ENCODE results near the gene ING3.

DNA sequence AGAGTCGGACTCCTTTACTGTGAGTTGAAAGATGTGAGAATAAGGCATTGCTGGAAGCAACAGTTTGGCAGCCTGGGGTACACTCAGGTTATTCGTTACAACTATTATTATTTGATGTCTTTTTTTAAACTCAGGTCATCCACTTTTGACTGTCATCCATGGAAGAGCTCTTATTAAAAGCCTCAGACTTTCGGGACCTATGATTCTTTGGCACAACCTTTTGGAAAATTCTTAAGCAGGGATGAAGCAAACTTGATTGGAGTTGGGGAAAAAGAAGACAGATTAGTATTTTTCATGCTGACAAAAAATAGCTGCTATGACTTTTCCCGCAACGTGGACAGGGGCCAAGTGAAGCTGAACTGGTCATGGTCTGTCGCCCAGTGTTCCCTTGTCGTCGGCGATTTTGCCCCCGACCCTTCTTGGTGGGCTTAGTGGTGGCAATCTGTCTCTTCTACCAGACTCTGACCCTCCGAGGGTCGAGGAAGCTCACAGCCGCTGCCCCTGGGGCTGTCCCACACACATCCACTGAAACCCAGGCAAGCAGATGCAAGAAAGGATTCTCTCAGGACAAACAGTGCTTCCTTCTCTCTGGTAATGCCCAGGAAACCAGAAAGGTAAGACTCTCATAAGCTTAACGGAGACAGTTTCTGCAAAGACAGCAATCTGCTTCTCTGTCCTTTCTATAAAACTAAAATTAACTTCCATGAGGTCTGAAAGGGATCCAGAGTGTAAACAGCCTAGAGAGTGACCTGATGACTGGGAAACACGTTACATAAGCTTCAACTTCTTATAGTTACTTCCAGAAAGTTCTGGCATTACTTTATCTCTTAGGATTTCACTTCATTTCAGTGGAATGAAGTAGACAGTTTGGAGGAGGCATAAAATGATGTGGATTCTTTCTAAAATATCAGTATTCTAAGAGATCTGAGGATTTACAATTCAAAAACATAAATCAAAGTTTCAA lies 39.0 kb downstream of the ING3 start:
- TF ChIP-seq, protein P1, sequence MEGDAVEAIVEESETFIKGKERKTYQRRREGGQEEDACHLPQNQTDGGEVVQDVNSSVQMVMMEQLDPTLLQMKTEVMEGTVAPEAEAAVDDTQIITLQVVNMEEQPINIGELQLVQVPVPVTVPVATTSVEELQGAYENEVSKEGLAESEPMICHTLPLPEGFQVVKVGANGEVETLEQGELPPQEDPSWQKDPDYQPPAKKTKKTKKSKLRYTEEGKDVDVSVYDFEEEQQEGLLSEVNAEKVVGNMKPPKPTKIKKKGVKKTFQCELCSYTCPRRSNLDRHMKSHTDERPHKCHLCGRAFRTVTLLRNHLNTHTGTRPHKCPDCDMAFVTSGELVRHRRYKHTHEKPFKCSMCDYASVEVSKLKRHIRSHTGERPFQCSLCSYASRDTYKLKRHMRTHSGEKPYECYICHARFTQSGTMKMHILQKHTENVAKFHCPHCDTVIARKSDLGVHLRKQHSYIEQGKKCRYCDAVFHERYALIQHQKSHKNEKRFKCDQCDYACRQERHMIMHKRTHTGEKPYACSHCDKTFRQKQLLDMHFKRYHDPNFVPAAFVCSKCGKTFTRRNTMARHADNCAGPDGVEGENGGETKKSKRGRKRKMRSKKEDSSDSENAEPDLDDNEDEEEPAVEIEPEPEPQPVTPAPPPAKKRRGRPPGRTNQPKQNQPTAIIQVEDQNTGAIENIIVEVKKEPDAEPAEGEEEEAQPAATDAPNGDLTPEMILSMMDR (conservative IDR thresholded peaks at IDR 0.05) = no peak
- TF ChIP-seq ZFX (IDR thresholded peaks at IDR 0.05) = no peak
